ENCODE data around the gene APOA4. TPM values are rescaled to one million over a fixed set of nuclear protein-coding genes. Genes with fewer than 3 reads are reported as not detected.

APOA4 gene
- total and polyA plus RNA-seq, 2 donors (not counting 3 experiments of a cell fraction or from before 2014, with no cell fraction given): not detected

- CTCF ChIA-PET: interaction anchor here (1.6 kb wide), 1 partner anchor 50 kb away, joined by 11 read pairs; the partner anchor contains the start of gene APOA5
- intact Hi-C loops (cut with micrococcal nuclease): no loop called here
- H3K36me3 ChIP-seq (ENCODE audit: control insufficient read depth in 2 of 2, extremely low read depth in 1 of 2, insufficient read depth in 2 of 2, low read length in 2 of 2): peaks cover 0 to 4% of the 10 kb centered on the region in 2 experiments
- FAIRE-seq: no peak
- H3K4me1 ChIP-seq (ENCODE audit: control insufficient read depth, extremely low read depth, insufficient read depth, low read length): peaks cover 4% of the 10 kb centered on the region
- H3K27ac ChIP-seq (ENCODE audit: insufficient read depth, low read depth, low read length): no peak overlapping the region
- TF ChIP-seq, protein P1, sequence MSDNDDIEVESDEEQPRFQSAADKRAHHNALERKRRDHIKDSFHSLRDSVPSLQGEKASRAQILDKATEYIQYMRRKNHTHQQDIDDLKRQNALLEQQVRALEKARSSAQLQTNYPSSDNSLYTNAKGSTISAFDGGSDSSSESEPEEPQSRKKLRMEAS (IDR thresholded peaks at IDR 0.05; ENCODE audit: insufficient read depth, insufficient read length): no peak
- TF ChIP-seq, protein P2, sequence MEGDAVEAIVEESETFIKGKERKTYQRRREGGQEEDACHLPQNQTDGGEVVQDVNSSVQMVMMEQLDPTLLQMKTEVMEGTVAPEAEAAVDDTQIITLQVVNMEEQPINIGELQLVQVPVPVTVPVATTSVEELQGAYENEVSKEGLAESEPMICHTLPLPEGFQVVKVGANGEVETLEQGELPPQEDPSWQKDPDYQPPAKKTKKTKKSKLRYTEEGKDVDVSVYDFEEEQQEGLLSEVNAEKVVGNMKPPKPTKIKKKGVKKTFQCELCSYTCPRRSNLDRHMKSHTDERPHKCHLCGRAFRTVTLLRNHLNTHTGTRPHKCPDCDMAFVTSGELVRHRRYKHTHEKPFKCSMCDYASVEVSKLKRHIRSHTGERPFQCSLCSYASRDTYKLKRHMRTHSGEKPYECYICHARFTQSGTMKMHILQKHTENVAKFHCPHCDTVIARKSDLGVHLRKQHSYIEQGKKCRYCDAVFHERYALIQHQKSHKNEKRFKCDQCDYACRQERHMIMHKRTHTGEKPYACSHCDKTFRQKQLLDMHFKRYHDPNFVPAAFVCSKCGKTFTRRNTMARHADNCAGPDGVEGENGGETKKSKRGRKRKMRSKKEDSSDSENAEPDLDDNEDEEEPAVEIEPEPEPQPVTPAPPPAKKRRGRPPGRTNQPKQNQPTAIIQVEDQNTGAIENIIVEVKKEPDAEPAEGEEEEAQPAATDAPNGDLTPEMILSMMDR (IDR thresholded peaks at IDR 0.05; ENCODE audit: extremely low read depth in 1 of 2, insufficient read depth in 1 of 2, low read depth in 1 of 2, low read length in 2 of 2): peak in 1 of 2 donors; percentile 10
- TF ChIP-seq GATA2 (IDR thresholded peaks at IDR 0.05; ENCODE audit: insufficient read depth, insufficient read length, low read depth, low read length): no peak
- H3K9me3 ChIP-seq (replicated peaks; ENCODE audit: control insufficient read depth, insufficient read depth, low read length): no peaks in the 10 kb centered on the region
- no TSS peak for BruUV-seq (replicated peaks)
- H3K79me2 ChIP-seq (ENCODE audit: control insufficient read depth, insufficient read depth, low read length): no peaks in the 10 kb centered on the region
- no peaks in the 10 kb centered on the region for H3K9me1 ChIP-seq (replicated peaks; ENCODE audit: control insufficient read depth, extremely low read depth, insufficient read depth, low read length)
- H3K9ac ChIP-seq (replicated peaks; ENCODE audit: extremely low read depth, insufficient read depth, low read length): no peak overlapping the region
- H3K4me2 ChIP-seq (ENCODE audit: insufficient read depth, low read length): no peak overlapping the region
- no peak overlapping the region for H3K4me3 ChIP-seq (replicated peaks in 1 of 3; ENCODE audit: insufficient read depth in 1 of 3, low read depth in 1 of 3, low read length in 3 of 3)
- H4K20me1 ChIP-seq (replicated peaks; ENCODE audit: control insufficient read depth, extremely low read depth, insufficient read depth, low read length): no peaks in the 10 kb centered on the region
- no peak overlapping the region for H2AFZ ChIP-seq (ENCODE audit: low read depth, low read length)
- POLR2A ChIA-PET: no interaction called here
- DNase-seq (ENCODE audit: low read depth, low spot score): no peak
- no peaks in the 10 kb centered on the region for H3K27me3 ChIP-seq (ENCODE audit: control insufficient read depth in 2 of 2, insufficient read depth in 2 of 2, low read length in 2 of 2)
- dilution Hi-C loops (cut with MboI; ENCODE audit: extremely low pct_ligation_motif_present, low sequenced_read_pairs): no loop called here
These were observed 17.2 kb upstream of the APOA4 start for GRCh38 chr11:116840224-116840745.
